HG02852 (cell line): Measurements from ENCODE around the gene FBXO40.

ENCODE experiments used
- ATAC-seq: cut with Tn5 transposase; IDR thresholded peaks from one replicate; pipeline ENCODE4 v1.9.1; 2021; ENCODE audit warnings: mild to moderate bottlenecking, moderate library complexity; ENCODE audit not compliant: unreplicated experiment

The FBXO40 gene

GRCh38 chr3:121606106-121606505 is 12.9 kb downstream of the FBXO40 start:
- no peak for ATAC-seq

- ATAC-seq = no peak
These were observed 26.5 kb downstream of the FBXO40 start for GRCh38 chr3:121619691-121620090.

GRCh38 chr3:121621491-121621890 is 28.3 kb downstream of the FBXO40 start:
- ATAC-seq = no peak

DNA sequence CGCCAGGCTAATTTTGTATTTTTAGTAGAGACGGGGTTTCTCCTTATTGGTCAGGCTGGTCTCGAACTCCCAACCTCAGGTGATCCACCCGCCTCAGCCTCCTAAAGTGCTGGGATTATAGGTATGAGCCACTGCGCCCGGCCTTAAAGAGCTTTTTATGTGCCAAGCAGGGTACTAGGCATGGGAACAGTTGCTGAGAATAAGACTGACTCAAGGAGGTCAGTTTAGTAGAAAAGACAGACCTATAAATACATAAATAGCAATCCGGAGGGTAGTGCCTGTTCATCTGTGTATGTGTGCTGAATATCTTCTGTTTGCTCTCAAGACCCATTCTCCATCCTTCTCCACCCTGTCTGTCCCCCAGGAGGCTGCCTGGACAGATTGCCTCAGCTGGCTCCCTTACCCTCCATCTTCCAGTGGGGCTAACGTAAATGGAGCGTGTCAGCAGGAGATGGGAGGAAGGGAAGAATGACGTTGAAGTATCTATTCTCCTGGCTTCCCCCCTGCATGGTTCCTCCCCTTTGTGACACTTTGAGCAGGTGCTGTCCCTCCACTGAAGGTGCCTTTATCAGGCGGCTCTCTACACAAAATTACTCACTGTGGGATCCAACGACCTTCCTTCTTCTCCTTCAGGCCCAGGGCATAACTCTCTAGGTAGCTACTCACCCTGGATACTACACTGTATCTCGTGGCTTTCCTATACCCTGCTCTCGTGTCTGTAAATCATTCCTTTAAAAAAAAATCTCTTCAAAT is 31.1 kb downstream of the FBXO40 start:
- no peak for ATAC-seq

DNA sequence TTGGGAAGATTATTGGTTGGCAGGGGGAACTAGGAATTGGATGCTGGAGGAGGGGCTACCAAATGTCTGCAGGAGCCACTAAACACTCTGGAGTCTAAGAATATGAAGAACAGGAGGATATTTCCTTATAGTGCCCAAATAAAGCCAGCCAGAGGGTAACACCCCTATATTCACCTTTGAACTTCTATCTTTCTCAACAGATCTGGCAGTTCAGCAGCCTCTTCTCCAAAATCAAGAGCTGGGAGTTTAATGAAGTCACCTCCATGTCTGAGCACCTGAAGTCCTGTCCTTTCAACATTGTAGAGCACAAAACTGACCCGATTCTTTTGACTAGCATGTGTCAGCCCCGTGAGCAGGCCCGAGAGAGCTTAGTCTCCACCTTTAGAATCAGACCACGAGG is 33.3 kb downstream of the FBXO40 start:
- ATAC-seq = no peak

DNA sequence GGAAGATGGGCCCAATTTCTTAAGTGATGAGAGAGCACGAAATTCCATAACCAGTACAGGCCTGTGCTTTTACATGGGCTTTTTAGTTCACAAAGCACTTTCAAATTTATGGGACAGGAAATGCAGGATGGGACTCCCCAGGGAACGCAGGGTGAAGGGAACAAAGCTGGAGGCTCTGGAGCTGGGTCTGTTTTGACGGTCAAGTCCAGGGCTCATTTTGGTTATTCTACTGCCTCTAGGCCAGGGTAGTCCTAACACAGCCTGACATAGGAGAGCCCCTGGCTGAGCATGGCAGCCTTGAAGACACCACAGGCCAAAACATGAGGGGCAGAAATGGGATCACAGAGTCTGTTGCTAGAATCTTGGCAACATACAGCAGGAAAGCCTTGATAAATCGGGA is 34.0 kb downstream of the FBXO40 start:
- ATAC-seq = no peak

- ATAC-seq = no peak
These were observed 34.4 kb downstream of the FBXO40 start for GRCh38 chr3:121627622-121628021.

GRCh38 chr3:121629601-121630000 is 36.4 kb downstream of the FBXO40 start:
- ATAC-seq = no peak

- ATAC-seq = no peak
These were observed 37.2 kb downstream of the FBXO40 start for GRCh38 chr3:121630355-121630754.

- no peak for ATAC-seq
These were observed 44.7 kb downstream of the FBXO40 start for GRCh38 chr3:121637922-121638321.

DNA sequence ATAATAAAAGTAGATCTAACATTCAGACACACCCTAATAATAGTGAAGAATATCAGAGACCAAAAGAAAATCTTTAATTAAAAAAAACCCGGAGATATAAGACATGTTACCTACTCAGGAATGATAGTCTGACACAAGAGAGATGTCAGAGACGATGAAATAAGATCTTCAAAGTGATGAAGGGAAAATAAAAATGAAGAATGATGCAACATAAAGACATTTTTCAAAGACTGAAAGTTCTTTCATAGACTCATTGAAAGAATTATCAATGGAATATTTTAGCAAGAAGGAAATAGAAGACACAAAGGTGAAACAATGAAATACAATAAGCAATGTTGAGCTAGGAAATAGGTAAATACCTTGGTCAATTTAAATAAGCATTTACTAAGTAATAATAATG is 47.9 kb downstream of the FBXO40 start:
- no peak for ATAC-seq

- no peak for ATAC-seq
These were observed 49.6 kb downstream of the FBXO40 start for GRCh38 chr3:121642601-121643314.

- ATAC-seq = no peak
These were observed 51.9 kb downstream of the FBXO40 start for GRCh38 chr3:121645054-121645453.

DNA sequence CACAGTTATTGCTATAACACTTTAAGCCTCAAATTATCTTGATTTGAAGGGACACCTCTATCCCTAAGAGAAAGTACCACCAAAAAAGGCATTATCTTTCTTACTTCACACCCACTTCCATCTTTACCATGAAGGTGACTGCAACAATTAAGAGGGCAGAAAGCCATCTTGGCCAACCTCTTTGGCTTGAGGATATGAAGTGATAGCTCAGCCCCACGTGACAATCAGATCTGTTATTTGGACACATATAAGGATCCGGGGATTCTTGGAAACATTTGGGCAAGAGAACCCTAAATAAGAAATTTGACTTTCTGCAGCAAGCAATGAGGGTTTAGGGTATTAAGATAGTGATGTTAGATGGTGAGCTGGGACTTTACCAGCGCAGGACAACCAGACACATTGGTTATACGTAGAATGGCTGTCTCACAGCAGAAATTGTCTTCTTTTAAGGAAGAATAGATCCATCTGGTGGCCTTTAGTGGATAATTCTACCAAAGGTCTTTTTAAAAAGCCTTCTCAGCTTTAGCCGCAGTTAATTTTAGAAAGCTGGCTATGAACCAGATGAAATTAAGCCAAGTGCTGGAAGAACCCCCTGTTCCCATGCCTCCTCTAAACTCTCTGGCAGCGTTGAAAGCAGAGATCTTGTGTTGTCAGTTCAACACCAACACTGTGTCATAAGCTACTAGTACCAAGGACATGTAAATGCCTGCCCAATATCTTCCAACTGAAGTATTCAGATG is 55.2 kb downstream of the FBXO40 start:
- ATAC-seq = no peak

- no peak for ATAC-seq
These were observed 56.5 kb downstream of the FBXO40 start for GRCh38 chr3:121649645-121650044.

GRCh38 chr3:121651684-121652083 is 58.5 kb downstream of the FBXO40 start:
- no peak for ATAC-seq

DNA sequence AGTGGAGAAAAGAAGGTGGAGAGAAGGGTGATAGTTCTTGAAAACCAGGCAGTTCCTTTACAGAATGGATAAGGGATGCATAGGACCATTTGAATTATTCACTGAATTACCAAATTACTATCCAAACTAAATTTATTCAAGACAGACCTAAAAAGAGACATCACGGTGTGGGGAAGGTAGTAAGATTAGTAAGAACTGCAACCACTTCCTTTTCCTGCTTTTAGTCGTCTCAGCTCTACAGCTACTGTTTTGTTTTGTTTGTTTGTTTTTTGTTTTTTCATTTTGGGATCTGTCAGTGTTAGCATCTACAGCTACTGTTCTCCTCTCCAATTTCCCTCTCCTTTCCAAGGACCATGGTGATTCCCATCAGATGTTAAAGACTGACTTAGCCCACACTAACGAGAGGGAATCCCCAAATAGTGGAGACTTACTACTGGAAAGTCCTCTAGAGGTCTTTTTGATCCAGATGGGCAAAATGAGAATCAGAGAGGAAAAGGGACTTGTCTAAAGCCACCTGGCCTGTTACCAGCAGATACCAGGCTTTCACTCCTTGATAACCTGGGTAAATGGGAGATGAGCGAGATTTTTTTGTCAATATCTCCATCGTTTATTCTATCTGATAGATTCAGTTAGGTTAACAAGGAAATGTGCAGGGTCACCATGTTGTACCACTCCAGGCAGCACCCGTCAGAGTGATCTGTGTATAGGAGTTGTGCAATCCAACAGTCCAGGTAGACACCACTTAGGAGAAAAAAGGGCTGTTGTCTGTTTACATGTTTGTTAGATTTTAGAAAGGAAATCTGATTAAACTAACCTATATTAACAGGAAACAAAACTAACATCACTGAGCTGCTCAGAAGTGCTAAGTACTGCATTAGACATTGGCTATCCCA is 61.6 kb downstream of the FBXO40 start:
- peak; percentile 90 for ATAC-seq

- no peak for ATAC-seq
These were observed 65.7 kb downstream of the FBXO40 start for GRCh38 chr3:121658716-121659435.

DNA sequence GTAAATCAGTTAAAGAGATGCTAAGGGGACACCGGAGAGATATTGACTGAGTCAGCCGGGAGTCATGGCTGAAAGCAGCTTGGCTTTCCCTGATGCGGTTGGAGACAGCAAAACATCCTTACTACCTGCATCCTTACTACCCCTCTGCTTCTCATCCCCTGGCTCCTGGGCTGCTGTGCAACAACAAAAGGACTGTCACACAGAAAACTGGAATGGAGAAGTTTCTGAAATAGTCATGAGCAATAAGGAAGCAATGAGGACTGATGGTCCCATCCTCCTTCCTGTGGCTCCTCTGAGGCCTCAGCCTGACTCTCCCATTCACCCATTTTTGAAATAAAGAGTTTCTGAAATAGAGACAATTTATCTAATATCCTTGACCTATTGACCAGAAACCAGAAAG is 66.4 kb downstream of the FBXO40 start:
- no peak for ATAC-seq
